Measurements from ENCODE around the gene METTL2B. TPM values are rescaled to one million over a fixed set of nuclear protein-coding genes. Genes with fewer than 3 reads are reported as not detected.

METTL2B gene
- total RNA-seq = 10 to 100 TPM; 59.3 to 60.4 TPM

GRCh38 chr7:128476402-128477335 lies at the start of gene METTL2B:
Gene METTL2B, plus strand, starts transcription at chr7:128476748. Its CDS starts 18 bp downstream, at chr7:128476766.
- ChIA-PET POLR2A (interaction anchor here (0.6 to 0.9 kb wide), 3 partner anchors 58 to 116 kb away, joined by 3 to 5 read pairs (median 3); no protein-coding TSS in a partner anchor), CTCF (interaction anchor here (1.0 to 1.1 kb wide), 2 partner anchors 15 to 89 kb away, joined by 3 to 4 read pairs; no protein-coding TSS in a partner anchor)

- ChIA-PET POLR2A (interaction anchor here (0.7 to 1.6 kb wide), 2 partner anchors 28 to 32 kb away, joined by 3 to 5 read pairs; partner anchors contain the start of gene HILPDA), CTCF (interaction anchor here (0.5 to 11.5 kb wide), 23 partner anchors 9 to 868 kb away, joined by 3 to 113 read pairs (median 7); partner anchors contain the start of genes HILPDA, IMPDH1 and RBM28)
These were observed 49.2 kb upstream of the METTL2B start for GRCh38 chr7:128427289-128427891.

GRCh38 chr7:128430207-128430606 lies 46.3 kb upstream of the METTL2B start:
- POLR2A ChIA-PET = interaction anchor here (0.6 kb wide), 1 partner anchor 108 kb away, joined by 4 read pairs; no protein-coding TSS in a partner anchor

GRCh38 chr7:128431221-128431620 lies 45.3 kb upstream of the METTL2B start:
- POLR2A ChIA-PET = no interaction called here
- CTCF ChIA-PET = interaction anchor here (1.1 to 11.5 kb wide), 2 partner anchors 26 to 29 kb away, joined by 3 to 113 read pairs; no protein-coding TSS in a partner anchor

More at GRCh38 chr7:128430207-128430606, 46.3 kb upstream of the METTL2B start:
- CTCF ChIA-PET = interaction anchor here (0.8 to 11.5 kb wide), 3 partner anchors 25 to 83 kb away, joined by 3 to 113 read pairs (median 3); partner anchors contain the start of gene HILPDA

GRCh38 chr7:128431754-128432153 lies 44.8 kb upstream of the METTL2B start:
- POLR2A ChIA-PET = interaction anchor here (0.6 kb wide), 1 partner anchor 11 kb away, joined by 4 read pairs; no protein-coding TSS in a partner anchor

GRCh38 chr7:128434413-128435326 lies 41.9 kb upstream of the METTL2B start:
- ChIA-PET CTCF (interaction anchor here (0.6 to 1.9 kb wide), 3 partner anchors 9 to 47 kb away, joined by 4 to 6 read pairs (median 5); no protein-coding TSS in a partner anchor), POLR2A (interaction anchor here (0.5 kb wide), 1 partner anchor 108 kb away, joined by 3 read pairs; no protein-coding TSS in a partner anchor)

More at GRCh38 chr7:128431754-128432153, 44.8 kb upstream of the METTL2B start:
- CTCF ChIA-PET = interaction anchor here (0.7 to 11.5 kb wide), 2 partner anchors 29 to 38 kb away, joined by 3 to 113 read pairs; no protein-coding TSS in a partner anchor

GRCh38 chr7:128435327-128435686 lies 41.2 kb upstream of the METTL2B start:
- CTCF ChIA-PET = interaction anchor here (1.8 kb wide), 1 partner anchor 8 kb away, joined by 8 read pairs; no protein-coding TSS in a partner anchor
- POLR2A ChIA-PET = interaction anchor here (0.5 kb wide), 1 partner anchor 108 kb away, joined by 3 read pairs; no protein-coding TSS in a partner anchor

- ChIA-PET POLR2A (no interaction called here), CTCF (interaction anchor here (1.3 kb wide), 1 partner anchor 13 kb away, joined by 5 read pairs; no protein-coding TSS in a partner anchor)
These were observed 38.9 kb upstream of the METTL2B start for GRCh38 chr7:128437426-128438332.

- ChIA-PET POLR2A (interaction anchor here (1.1 kb wide), 1 partner anchor 10 kb away, joined by 4 read pairs; no protein-coding TSS in a partner anchor), CTCF (interaction anchor here (1.1 to 2.6 kb wide), 3 partner anchors 11 to 15 kb away, joined by 5 to 15 read pairs (median 7); no protein-coding TSS in a partner anchor)
These were observed 34.2 kb upstream of the METTL2B start for GRCh38 chr7:128442356-128442755.

GRCh38 chr7:128443831-128444600 lies 32.5 kb upstream of the METTL2B start:
- POLR2A ChIA-PET = no interaction called here

GRCh38 chr7:128446306-128446705 lies 30.2 kb upstream of the METTL2B start:
- ChIA-PET POLR2A (no interaction called here), CTCF (interaction anchor here (0.5 to 3.8 kb wide), 3 partner anchors 14 to 805 kb away, joined by 3 to 16 read pairs (median 4); no protein-coding TSS in a partner anchor)

More at GRCh38 chr7:128443831-128444600, 32.5 kb upstream of the METTL2B start:
- CTCF ChIA-PET = interaction anchor here (1.0 to 3.8 kb wide), 4 partner anchors 10 to 16 kb away, joined by 3 to 16 read pairs (median 6); partner anchors contain the start of gene HILPDA

GRCh38 chr7:128447941-128448564 lies 28.5 kb upstream of the METTL2B start:
- POLR2A ChIA-PET = no interaction called here
- CTCF ChIA-PET = interaction anchor here (0.9 to 1.3 kb wide), 2 partner anchors 21 to 29 kb away, joined by 3 to 5 read pairs; no protein-coding TSS in a partner anchor

GRCh38 chr7:128448751-128449302 lies 27.7 kb upstream of the METTL2B start:
- ChIA-PET POLR2A (no interaction called here), CTCF (interaction anchor here (1.3 kb wide), 1 partner anchor 22 kb away, joined by 5 read pairs; no protein-coding TSS in a partner anchor)

- CTCF ChIA-PET = no interaction called here
- POLR2A ChIA-PET = no interaction called here
These were observed 26.1 kb upstream of the METTL2B start for GRCh38 chr7:128450409-128450808.

GRCh38 chr7:128450913-128451312 lies 25.6 kb upstream of the METTL2B start:
- CTCF ChIA-PET = no interaction called here
- POLR2A ChIA-PET = no interaction called here

Measured in activated CD8-positive, alpha-beta memory T cell treated with anti-CD3 and anti-CD28 coated beads for 36 hours (primary cell).